ENCODE measurements around the gene SEC14L2. TPM values are rescaled to one million over a fixed set of nuclear protein-coding genes. Genes with fewer than 3 reads are reported as not detected.
A peak's percentile ranks its signal among the peaks of the same experiment; 100 is the strongest.

The SEC14L2 gene
- polyA plus RNA-seq, 2 of the 4 experiments (the other 2 are of a cell fraction): 12.8 to 15.2 TPM

- ChIA-PET POLR2A (interaction anchor here (0.7 to 1.8 kb wide), 3 partner anchors 13 to 142 kb away, joined by 3 to 5 read pairs (median 5); partner anchors contain the start of gene SEC14L2), CTCF (interaction anchor here (0.7 to 3.9 kb wide), 8 partner anchors 13 to 138 kb away, joined by 3 to 17 read pairs (median 6); partner anchors contain the start of gene CASTOR1)
- peak within 1 kb of the TSS; percentile 97 for H3K27ac ChIP-seq
- FAIRE-seq (no peak), ATAC-seq (peak; percentile 16 to 37; a peak in 5 of 6 replicates), DNase-seq (ENCODE audit: low read depth in 1 of 2, low spot score in 1 of 2) (peak; percentile 44 to 64)
- peaks cover 28% of the 10 kb centered on the region for H3K4me1 ChIP-seq
- no peak for TF ChIP-seq FOSB (CRISPR knock-in tag; IDR thresholded peaks at IDR 0.05)
- 0 out of 2 replicates have a peak, but pooled peaks have one; percentile 21 for TF ChIP-seq PHF8 (IDR thresholded peaks at IDR 0.05; ENCODE audit: borderline replicate concordance, low read depth)
- TF ChIP-seq E2F6 (IDR thresholded peaks at IDR 0.05; ENCODE audit: borderline replicate concordance, low read depth): peak; percentile 89
- TF ChIP-seq SMC3 (IDR thresholded peaks at IDR 0.05): no peak
- TF ChIP-seq RNF2 (IDR thresholded peaks at IDR 0.05; ENCODE audit: borderline replicate concordance, low read depth): no peak
- TF ChIP-seq MAFK (IDR thresholded peaks at IDR 0.05; ENCODE audit: partially characterized antibody): no peak
- TF ChIP-seq, protein P1, sequence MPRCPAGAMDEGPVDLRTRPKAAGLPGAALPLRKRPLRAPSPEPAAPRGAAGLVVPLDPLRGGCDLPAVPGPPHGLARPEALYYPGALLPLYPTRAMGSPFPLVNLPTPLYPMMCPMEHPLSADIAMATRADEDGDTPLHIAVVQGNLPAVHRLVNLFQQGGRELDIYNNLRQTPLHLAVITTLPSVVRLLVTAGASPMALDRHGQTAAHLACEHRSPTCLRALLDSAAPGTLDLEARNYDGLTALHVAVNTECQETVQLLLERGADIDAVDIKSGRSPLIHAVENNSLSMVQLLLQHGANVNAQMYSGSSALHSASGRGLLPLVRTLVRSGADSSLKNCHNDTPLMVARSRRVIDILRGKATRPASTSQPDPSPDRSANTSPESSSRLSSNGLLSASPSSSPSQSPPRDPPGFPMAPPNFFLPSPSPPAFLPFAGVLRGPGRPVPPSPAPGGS (IDR thresholded peaks at IDR 0.05): 0 out of 3 replicates have a peak, but pooled peaks have one; percentile 37
- TF ChIP-seq REST (IDR thresholded peaks at IDR 0.05): peak; percentile 80
- TF ChIP-seq, protein P2, sequence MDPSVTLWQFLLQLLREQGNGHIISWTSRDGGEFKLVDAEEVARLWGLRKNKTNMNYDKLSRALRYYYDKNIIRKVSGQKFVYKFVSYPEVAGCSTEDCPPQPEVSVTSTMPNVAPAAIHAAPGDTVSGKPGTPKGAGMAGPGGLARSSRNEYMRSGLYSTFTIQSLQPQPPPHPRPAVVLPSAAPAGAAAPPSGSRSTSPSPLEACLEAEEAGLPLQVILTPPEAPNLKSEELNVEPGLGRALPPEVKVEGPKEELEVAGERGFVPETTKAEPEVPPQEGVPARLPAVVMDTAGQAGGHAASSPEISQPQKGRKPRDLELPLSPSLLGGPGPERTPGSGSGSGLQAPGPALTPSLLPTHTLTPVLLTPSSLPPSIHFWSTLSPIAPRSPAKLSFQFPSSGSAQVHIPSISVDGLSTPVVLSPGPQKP (IDR thresholded peaks at IDR 0.05; ENCODE audit: low read depth, low read length): no peak
- TF ChIP-seq EHF (CRISPR knock-in tag; IDR thresholded peaks at IDR 0.05): no peak
- no peak for TF ChIP-seq CTCF (IDR thresholded peaks at IDR 0.05)
- peak; percentile 26 for TF ChIP-seq POLR2A (IDR thresholded peaks at IDR 0.05; ENCODE audit: low read length)
- TF ChIP-seq KDM1A (IDR thresholded peaks at IDR 0.05; ENCODE audit: low read depth): no peak
- TF ChIP-seq, protein P3, sequence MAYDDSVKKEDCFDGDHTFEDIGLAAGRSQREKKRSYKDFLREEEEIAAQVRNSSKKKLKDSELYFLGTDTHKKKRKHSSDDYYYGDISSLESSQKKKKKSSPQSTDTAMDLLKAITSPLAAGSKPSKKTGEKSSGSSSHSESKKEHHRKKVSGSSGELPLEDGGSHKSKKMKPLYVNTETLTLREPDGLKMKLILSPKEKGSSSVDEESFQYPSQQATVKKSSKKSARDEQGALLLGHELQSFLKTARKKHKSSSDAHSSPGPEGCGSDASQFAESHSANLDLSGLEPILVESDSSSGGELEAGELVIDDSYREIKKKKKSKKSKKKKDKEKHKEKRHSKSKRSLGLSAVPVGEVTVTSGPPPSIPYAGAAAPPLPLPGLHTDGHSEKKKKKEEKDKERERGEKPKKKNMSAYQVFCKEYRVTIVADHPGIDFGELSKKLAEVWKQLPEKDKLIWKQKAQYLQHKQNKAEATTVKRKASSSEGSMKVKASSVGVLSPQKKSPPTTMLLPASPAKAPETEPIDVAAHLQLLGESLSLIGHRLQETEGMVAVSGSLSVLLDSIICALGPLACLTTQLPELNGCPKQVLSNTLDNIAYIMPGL (CRISPR knock-in tag; IDR thresholded peaks at IDR 0.05; ENCODE audit: borderline replicate concordance): 0 out of 2 replicates have a peak, but pooled peaks have one; percentile 28
- TF ChIP-seq NFE2L2 (conservative IDR thresholded peaks at IDR 0.05; ENCODE audit: low read length): no peak
- 0 out of 5 replicates have a peak, but pooled peaks of 1 of the 2 experiments have one; percentile 14 for TF ChIP-seq JUN (IDR thresholded peaks at IDR 0.05)
- TF ChIP-seq, protein P4, sequence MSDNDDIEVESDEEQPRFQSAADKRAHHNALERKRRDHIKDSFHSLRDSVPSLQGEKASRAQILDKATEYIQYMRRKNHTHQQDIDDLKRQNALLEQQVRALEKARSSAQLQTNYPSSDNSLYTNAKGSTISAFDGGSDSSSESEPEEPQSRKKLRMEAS (IDR thresholded peaks at IDR 0.05): peak; percentile 69
- TF ChIP-seq HEYL (CRISPR knock-in tag; IDR thresholded peaks at IDR 0.05): no peak
- TF ChIP-seq FOXS1 (CRISPR knock-in tag; IDR thresholded peaks at IDR 0.05): no peak
- H3K4me3 ChIP-seq: peak within 1 kb of the TSS; percentile 68
- H3K9me3 ChIP-seq: no peaks in the 10 kb centered on the region
- H3K4me2 ChIP-seq: peak within 1 kb of the TSS; percentile 90
- 2% methylated on average over 31 of the region's 61 CpGs for WGBS (ENCODE audit: missing lambda C conversion rate)
Measured at GRCh38 chr22:30425616-30426387, 29.0 kb downstream of the SEC14L2 start, which contains the start of gene MTFP1. Gene MTFP1 (plus strand): TSS chr22:30425768. CDS start chr22:30425880, 112 bp downstream.
